NCI-H1436 (cell line): ENCODE results near the gene AURKA.
"Not testable (repeated sequence)": the region's sequence is repeated elsewhere in the genome, so short reads cannot be mapped to it uniquely, and the experiment has no call there.

Source experiments
- DNase-seq: peaks from one replicate; lab custom pipeline; 2025; lab: John Stamatoyannopoulos, UW

Gene AURKA

GRCh38 chr20:56359212-56360132 lies 32.5 kb downstream of the AURKA start:
- DNase-seq = no peak

- peak; percentile 83 for DNase-seq
Observed at GRCh38 chr20:56358600-56359211, 33.3 kb downstream of the AURKA start, which contains the start of gene FAM210B. TSS of gene FAM210B (plus strand) at chr20:56358974. CDS start at chr20:56359006, 32 bp downstream.

- DNase-seq = no peak
Observed at GRCh38 chr20:56358070-56358469, 33.9 kb downstream of the AURKA start.

- no peak for DNase-seq
Observed at GRCh38 chr20:56353356-56353755, 38.7 kb downstream of the AURKA start.

- no peak for DNase-seq
Observed at GRCh38 chr20:56352345-56353055, 39.5 kb downstream of the AURKA start.

GRCh38 chr20:56350842-56351241 lies 41.2 kb downstream of the AURKA start:
- no peak for DNase-seq

- no peak for DNase-seq
Observed at GRCh38 chr20:56348746-56349145, 43.3 kb downstream of the AURKA start.

- DNase-seq = no peak
Observed at GRCh38 chr20:56348305-56348693, 43.7 kb downstream of the AURKA start.

- no peak for DNase-seq
Observed at GRCh38 chr20:56347628-56348304, 44.2 kb downstream of the AURKA start.

GRCh38 chr20:56345911-56346310 lies 46.1 kb downstream of the AURKA start:
- no peak for DNase-seq

- no peak for DNase-seq
Observed at GRCh38 chr20:56343861-56344381, 48.1 kb downstream of the AURKA start.

- DNase-seq = no peak
Observed at GRCh38 chr20:56342783-56343182, 49.2 kb downstream of the AURKA start.

- DNase-seq = not testable (repeated sequence)
Observed at GRCh38 chr20:56336709-56337108, 55.3 kb downstream of the AURKA start.

GRCh38 chr20:56328861-56329260 lies 63.2 kb downstream of the AURKA start:
- DNase-seq = no peak

- no peak for DNase-seq
Observed at GRCh38 chr20:56324806-56325205, 67.2 kb downstream of the AURKA start.

GRCh38 chr20:56323656-56324055 lies 68.4 kb downstream of the AURKA start:
- DNase-seq = no peak

- DNase-seq = no peak
Observed at GRCh38 chr20:56323206-56323605, 68.8 kb downstream of the AURKA start.

GRCh38 chr20:56322681-56323080 lies 69.3 kb downstream of the AURKA start:
- DNase-seq = no peak
